HG03039 (cell line): ENCODE results near the gene FKBP15.
"Not testable (repeated sequence)": the region's sequence is repeated elsewhere in the genome, so short reads cannot be mapped to it uniquely, and the experiment has no call there.

Experiments
- ATAC-seq: cut with Tn5 transposase; IDR thresholded peaks from one replicate; pipeline ENCODE4 v1.9.1; 2021; ENCODE audit warnings: mild to moderate bottlenecking, moderate library complexity; ENCODE audit not compliant: unreplicated experiment

The FKBP15 gene

GRCh38 chr9:113221003-113221799 lies at the start of gene FKBP15, which contains the start of gene SLC31A1:
TSS of gene FKBP15 (minus strand) at chr9:113221277. CDS start at chr9:113221243, 34 bp downstream.
TSS of gene SLC31A1 (plus strand) at chr9:113221544. CDS start at chr9:113256149, 34,605 bp downstream.
- ATAC-seq: peak; percentile 89

GRCh38 chr9:113269871-113270270 lies 48.8 kb upstream of the FKBP15 start:
- ATAC-seq: no peak

GRCh38 chr9:113269355-113269754 lies 48.3 kb upstream of the FKBP15 start:
- ATAC-seq: no peak

GRCh38 chr9:113267911-113268566 lies 47.0 kb upstream of the FKBP15 start:
- ATAC-seq: no peak

- no peak for ATAC-seq
Observed at GRCh38 chr9:113266174-113266573, 45.1 kb upstream of the FKBP15 start.

- no peak for ATAC-seq
Observed at GRCh38 chr9:113261917-113262671, 41.0 kb upstream of the FKBP15 start.

GRCh38 chr9:113258282-113258681 lies 37.2 kb upstream of the FKBP15 start:
- no peak for ATAC-seq

- ATAC-seq: no peak
Observed at GRCh38 chr9:113257863-113258262, 36.8 kb upstream of the FKBP15 start.

- no peak for ATAC-seq
Observed at GRCh38 chr9:113255438-113255837, 34.4 kb upstream of the FKBP15 start.

GRCh38 chr9:113254991-113255390 lies 33.9 kb upstream of the FKBP15 start:
- no peak for ATAC-seq

- ATAC-seq: no peak
Observed at GRCh38 chr9:113250807-113251206, 29.7 kb upstream of the FKBP15 start.

- ATAC-seq: not testable (repeated sequence)
Observed at GRCh38 chr9:113249661-113250060, 28.6 kb upstream of the FKBP15 start.

- no peak for ATAC-seq
Observed at GRCh38 chr9:113247640-113248039, 26.6 kb upstream of the FKBP15 start.

GRCh38 chr9:113246928-113247327 lies 25.9 kb upstream of the FKBP15 start:
- no peak for ATAC-seq

GRCh38 chr9:113245894-113246293 lies 24.8 kb upstream of the FKBP15 start:
- no peak for ATAC-seq

GRCh38 chr9:113244556-113244955 lies 23.5 kb upstream of the FKBP15 start:
- no peak for ATAC-seq

GRCh38 chr9:113241161-113241560 lies 20.1 kb upstream of the FKBP15 start:
- ATAC-seq: no peak

- no peak for ATAC-seq
Observed at GRCh38 chr9:113238859-113239232, 17.8 kb upstream of the FKBP15 start.

- no peak for ATAC-seq
Observed at GRCh38 chr9:113238202-113238858, 17.3 kb upstream of the FKBP15 start.

- no peak for ATAC-seq
Observed at GRCh38 chr9:113237026-113237425, 15.9 kb upstream of the FKBP15 start.

GRCh38 chr9:113235701-113236255 lies 14.7 kb upstream of the FKBP15 start:
- not testable (repeated sequence) for ATAC-seq
